IPS-18c (cell line): ENCODE measurements around the gene SPATA46.

Experiments
- H3K4me3 ChIP-seq: 2 replicates; pipeline ENCODE4 v1.7.0; 2013; ENCODE audit warnings: low read depth, mild to moderate bottlenecking, low read length, moderate library complexity; ENCODE audit not compliant: insufficient read depth
- H3K9me3 ChIP-seq: one replicate; pipeline ENCODE4 v1.6.1; 2013; ENCODE audit warnings: mild to moderate bottlenecking, low read length, moderate library complexity; ENCODE audit not compliant: control insufficient read depth, insufficient read depth

SPATA46 gene

GRCh38 chr1:162397943-162398560 is 21.4 kb upstream of the SPATA46 start:
- Histone ChIP-seq H3K4me3 (no peak overlapping the region), H3K9me3 (no peaks in the 10 kb centered on the region)

- Histone ChIP-seq H3K4me3 (no peak overlapping the region), H3K9me3 (no peaks in the 10 kb centered on the region)
Measured at GRCh38 chr1:162397039-162397448, 20.4 kb upstream of the SPATA46 start.

- no peak overlapping the region for H3K4me3 ChIP-seq
- no peaks in the 10 kb centered on the region for H3K9me3 ChIP-seq
Measured at GRCh38 chr1:162396201-162396906, 19.7 kb upstream of the SPATA46 start.

- no peak overlapping the region for H3K4me3 ChIP-seq
- no peaks in the 10 kb centered on the region for H3K9me3 ChIP-seq
Measured at GRCh38 chr1:162391790-162392563, 15.3 kb upstream of the SPATA46 start.

- no peaks in the 10 kb centered on the region for H3K9me3 ChIP-seq
- H3K4me3 ChIP-seq, result no peak overlapping the region
Measured at GRCh38 chr1:162390396-162391185, 13.9 kb upstream of the SPATA46 start.

GRCh38 chr1:162389971-162390370 is 13.3 kb upstream of the SPATA46 start:
- Histone ChIP-seq H3K9me3 (no peaks in the 10 kb centered on the region), H3K4me3 (no peak overlapping the region)

GRCh38 chr1:162389021-162389818 is 12.6 kb upstream of the SPATA46 start:
- no peaks in the 10 kb centered on the region for H3K9me3 ChIP-seq
- no peak overlapping the region for H3K4me3 ChIP-seq

GRCh38 chr1:162388615-162389014 is 12.0 kb upstream of the SPATA46 start:
- H3K9me3 ChIP-seq, result no peaks in the 10 kb centered on the region
- H3K4me3 ChIP-seq, result no peak overlapping the region

GRCh38 chr1:162388083-162388594 is 11.5 kb upstream of the SPATA46 start:
- Histone ChIP-seq H3K4me3 (no peak overlapping the region), H3K9me3 (no peaks in the 10 kb centered on the region)

GRCh38 chr1:162387226-162388082 is 10.8 kb upstream of the SPATA46 start:
- Histone ChIP-seq H3K9me3 (peaks cover under 1% of the 10 kb centered on the region), H3K4me3 (no peak overlapping the region)

GRCh38 chr1:162386292-162387225 is 9.9 kb upstream of the SPATA46 start:
- peaks cover 2% of the 10 kb centered on the region for H3K9me3 ChIP-seq
- H3K4me3 ChIP-seq, result no peak overlapping the region

GRCh38 chr1:162385702-162386101 is 9.0 kb upstream of the SPATA46 start:
- peaks cover 2% of the 10 kb centered on the region for H3K9me3 ChIP-seq
- no peak overlapping the region for H3K4me3 ChIP-seq

GRCh38 chr1:162385280-162385623 is 8.6 kb upstream of the SPATA46 start:
- H3K9me3 ChIP-seq, result peaks cover 2% of the 10 kb centered on the region
- no peak overlapping the region for H3K4me3 ChIP-seq

- Histone ChIP-seq H3K4me3 (no peak overlapping the region), H3K9me3 (peaks cover 2% of the 10 kb centered on the region)
Measured at GRCh38 chr1:162384601-162385279, 8.1 kb upstream of the SPATA46 start.
